Measurements from ENCODE around the gene RHOB. TPM values are rescaled to one million over a fixed set of nuclear protein-coding genes. Genes with fewer than 3 reads are reported as not detected.

Gene RHOB
- total and polyA plus RNA-seq, 2 of the 13 experiments (the other 11 are each of a cell fraction or from before 2014, with no cell fraction given): 192 to 268 TPM

DNA sequence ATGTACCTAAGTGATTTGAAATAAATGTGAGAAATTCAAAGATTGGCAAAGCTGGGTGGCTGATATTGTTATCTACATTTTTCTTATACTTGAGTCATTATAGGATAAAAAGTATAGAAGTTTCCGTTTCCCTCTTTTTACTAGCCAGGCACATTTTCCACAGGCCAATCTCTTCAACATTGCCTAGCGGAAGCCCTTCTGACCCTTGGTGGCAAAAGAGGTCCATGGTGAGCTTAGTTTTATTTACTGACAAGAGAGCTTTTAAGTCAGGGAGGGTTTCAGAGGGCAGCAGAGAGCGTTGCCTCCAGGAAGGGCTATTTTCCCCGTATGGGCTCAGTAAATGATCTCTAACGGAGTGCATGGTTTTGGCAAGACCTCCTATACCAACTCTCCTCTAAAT, 15.1 kb upstream of the RHOB start (continued):
- TF ChIP-seq, protein P1, sequence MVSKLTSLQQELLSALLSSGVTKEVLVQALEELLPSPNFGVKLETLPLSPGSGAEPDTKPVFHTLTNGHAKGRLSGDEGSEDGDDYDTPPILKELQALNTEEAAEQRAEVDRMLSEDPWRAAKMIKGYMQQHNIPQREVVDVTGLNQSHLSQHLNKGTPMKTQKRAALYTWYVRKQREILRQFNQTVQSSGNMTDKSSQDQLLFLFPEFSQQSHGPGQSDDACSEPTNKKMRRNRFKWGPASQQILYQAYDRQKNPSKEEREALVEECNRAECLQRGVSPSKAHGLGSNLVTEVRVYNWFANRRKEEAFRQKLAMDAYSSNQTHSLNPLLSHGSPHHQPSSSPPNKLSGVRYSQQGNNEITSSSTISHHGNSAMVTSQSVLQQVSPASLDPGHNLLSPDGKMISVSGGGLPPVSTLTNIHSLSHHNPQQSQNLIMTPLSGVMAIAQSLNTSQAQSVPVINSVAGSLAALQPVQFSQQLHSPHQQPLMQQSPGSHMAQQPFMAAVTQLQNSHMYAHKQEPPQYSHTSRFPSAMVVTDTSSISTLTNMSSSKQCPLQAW (CRISPR knock-in tag; IDR thresholded peaks at IDR 0.05): peak; percentile 50; the same call in 1 of the 2 replicates
- TF ChIP-seq ZNF329 (CRISPR knock-in tag; IDR thresholded peaks at IDR 0.05; ENCODE audit: low read depth) (no peak), ZNF253 (CRISPR knock-in tag; IDR thresholded peaks at IDR 0.05; ENCODE audit: borderline replicate concordance) (no peak), SP5 (CRISPR knock-in tag; IDR thresholded peaks at IDR 0.05; ENCODE audit: borderline replicate concordance, low read depth) (no peak), ZNF44 (CRISPR knock-in tag; IDR thresholded peaks at IDR 0.05) (no peak), TBL1XR1 (IDR thresholded peaks at IDR 0.05; ENCODE audit: borderline replicate concordance, low read length, partially characterized antibody) (no peak), SOX6 (IDR thresholded peaks at IDR 0.05) (no peak), SOX6 (CRISPR knock-in tag; IDR thresholded peaks at IDR 0.05) (0 out of 2 replicates have a peak, but pooled peaks have one; percentile 24), MTF1 (CRISPR knock-in tag; IDR thresholded peaks at IDR 0.05) (no peak), ERF (CRISPR knock-in tag; IDR thresholded peaks at IDR 0.05) (0 out of 2 replicates have a peak, but pooled peaks have one; percentile 15)

DNA sequence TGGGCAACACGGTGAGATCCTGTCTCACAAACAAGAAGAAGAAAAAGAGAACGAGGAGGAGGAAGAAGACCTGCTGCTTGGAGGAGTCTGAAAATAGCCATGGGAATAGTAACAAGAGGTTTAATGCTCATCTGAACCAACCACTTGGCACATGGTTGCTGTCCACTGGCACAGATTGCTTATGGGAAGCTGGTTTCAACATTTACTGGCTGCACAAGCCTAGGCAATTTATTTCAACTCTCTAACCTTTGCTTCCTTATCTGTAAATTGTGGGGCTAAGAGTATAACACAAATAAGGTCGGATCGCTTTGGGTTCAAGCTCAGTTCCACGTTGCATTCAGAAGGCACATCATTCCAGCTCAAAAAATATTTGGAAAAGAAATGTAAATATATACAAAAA, 14.2 kb upstream of the RHOB start:
- H3K4me1 ChIP-seq (ENCODE audit: insufficient read depth, low read length): peaks cover 73% of the 10 kb centered on the region

More for the DNA sequence above, 14.2 kb upstream of the RHOB start:
- H3K9ac ChIP-seq (ENCODE audit: insufficient read depth, low read depth, low read length): no peak overlapping the region
- no peak overlapping the region for H2AFZ ChIP-seq (ENCODE audit: low read length)
- no peaks in the 10 kb centered on the region for H3K79me2 ChIP-seq (ENCODE audit: insufficient read depth, low read length)
- no TSS peak for BruUV-seq (replicated peaks)
- peaks cover 0 to 24% of the 10 kb centered on the region in 2 experiments; a peak in 1 of 5 replicates for H3K27me3 ChIP-seq (ENCODE audit: control insufficient read depth in 1 of 2, insufficient read depth in 2 of 2, low read length in 2 of 2)
- intact Hi-C loops (cut with micrococcal nuclease; ENCODE audit: unreplicated experiment): no loop called here
- FAIRE-seq (no peak), ATAC-seq (no peak), DNase-seq (ENCODE audit: low spot score) (no peak)
- ChIA-PET CTCF (ENCODE audit: low intra/inter-chr PET ratio, low total read pairs) (no interaction called here), POLR2A (interaction anchor here (0.7 to 4.7 kb wide), 6 partner anchors 14 to 165 kb away, joined by 3 to 43 read pairs (median 4); partner anchors contain the start of gene RHOB)
- TF ChIP-seq ZNF746 (CRISPR knock-in tag; IDR thresholded peaks at IDR 0.05): no peak
- TF ChIP-seq, protein P2, sequence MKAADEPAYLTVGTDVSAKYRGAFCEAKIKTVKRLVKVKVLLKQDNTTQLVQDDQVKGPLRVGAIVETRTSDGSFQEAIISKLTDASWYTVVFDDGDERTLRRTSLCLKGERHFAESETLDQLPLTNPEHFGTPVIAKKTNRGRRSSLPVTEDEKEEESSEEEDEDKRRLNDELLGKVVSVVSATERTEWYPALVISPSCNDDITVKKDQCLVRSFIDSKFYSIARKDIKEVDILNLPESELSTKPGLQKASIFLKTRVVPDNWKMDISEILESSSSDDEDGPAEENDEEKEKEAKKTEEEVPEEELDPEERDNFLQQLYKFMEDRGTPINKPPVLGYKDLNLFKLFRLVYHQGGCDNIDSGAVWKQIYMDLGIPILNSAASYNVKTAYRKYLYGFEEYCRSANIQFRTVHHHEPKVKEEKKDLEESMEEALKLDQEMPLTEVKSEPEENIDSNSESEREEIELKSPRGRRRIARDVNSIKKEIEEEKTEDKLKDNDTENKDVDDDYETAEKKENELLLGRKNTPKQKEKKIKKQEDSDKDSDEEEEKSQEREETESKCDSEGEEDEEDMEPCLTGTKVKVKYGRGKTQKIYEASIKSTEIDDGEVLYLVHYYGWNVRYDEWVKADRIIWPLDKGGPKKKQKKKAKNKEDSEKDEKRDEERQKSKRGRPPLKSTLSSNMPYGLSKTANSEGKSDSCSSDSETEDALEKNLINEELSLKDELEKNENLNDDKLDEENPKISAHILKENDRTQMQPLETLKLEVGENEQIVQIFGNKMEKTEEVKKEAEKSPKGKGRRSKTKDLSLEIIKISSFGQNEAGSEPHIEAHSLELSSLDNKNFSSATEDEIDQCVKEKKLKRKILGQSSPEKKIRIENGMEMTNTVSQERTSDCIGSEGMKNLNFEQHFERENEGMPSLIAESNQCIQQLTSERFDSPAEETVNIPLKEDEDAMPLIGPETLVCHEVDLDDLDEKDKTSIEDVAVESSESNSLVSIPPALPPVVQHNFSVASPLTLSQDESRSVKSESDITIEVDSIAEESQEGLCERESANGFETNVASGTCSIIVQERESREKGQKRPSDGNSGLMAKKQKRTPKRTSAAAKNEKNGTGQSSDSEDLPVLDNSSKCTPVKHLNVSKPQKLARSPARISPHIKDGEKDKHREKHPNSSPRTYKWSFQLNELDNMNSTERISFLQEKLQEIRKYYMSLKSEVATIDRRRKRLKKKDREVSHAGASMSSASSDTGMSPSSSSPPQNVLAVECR (CRISPR knock-in tag; IDR thresholded peaks at IDR 0.05; ENCODE audit: borderline replicate concordance): 0 out of 2 replicates have a peak, but pooled peaks have one; percentile 17
- no peaks in the 10 kb centered on the region for H3K36me3 ChIP-seq (replicated peaks in 1 of 2; ENCODE audit: control insufficient read depth in 1 of 2, insufficient read depth in 2 of 2, low read length in 2 of 2)
- no peaks in the 10 kb centered on the region for H4K20me1 ChIP-seq (ENCODE audit: insufficient read depth, low read length)
- H3K4me3 ChIP-seq (replicated peaks in 1 of 3; ENCODE audit: insufficient read depth in 1 of 3, low read depth in 2 of 3, low read length in 3 of 3): no peak overlapping the region
- 19% methylated on average over 5 of the region's 5 CpGs for WGBS (ENCODE audit: low lambda C conversion rate)
- no peaks in the 10 kb centered on the region for H3K9me3 ChIP-seq (ENCODE audit: low read length)
- H3K4me2 ChIP-seq (ENCODE audit: low read depth, low read length): peak overlapping the region; percentile 8; the same call in 1 of the 2 replicates
- H3K27ac ChIP-seq (ENCODE audit: extremely low read length, insufficient read depth, low read length): no peak overlapping the region
- in situ Hi-C loops (cut with HindIII; ENCODE audit: extremely low pct_ligation_motif_present, low pct_unique_long_range_greater_than_20kb): no loop called here
